ENCODE results near the gene WDFY4. TPM values are rescaled to one million over a fixed set of nuclear protein-coding genes. Genes with fewer than 3 reads are reported as not detected.

WDFY4 gene
- polyA plus RNA-seq, 3 donors = 1.1 to 2.4 (median 2.4) TPM

- DNase-seq = peak; percentile 36
Measured at GRCh38 chr10:48983648-48984351, 299.1 kb downstream of the WDFY4 start.

- DNase-seq = no peak
Measured at GRCh38 chr10:48985621-48986158, 301.0 kb downstream of the WDFY4 start.

- DNase-seq = no peak
Measured at GRCh38 chr10:48990226-48990625, 305.6 kb downstream of the WDFY4 start.

- DNase-seq = no peak
Measured at GRCh38 chr10:48993627-48994026, 309.0 kb downstream of the WDFY4 start.

GRCh38 chr10:48996329-48996728, 311.7 kb downstream of the WDFY4 start:
- DNase-seq = no peak

GRCh38 chr10:48999346-48999745, 314.7 kb downstream of the WDFY4 start:
- no peak for DNase-seq

- DNase-seq = no peak
Measured at GRCh38 chr10:49000437-49001398, 316.0 kb downstream of the WDFY4 start.

- DNase-seq = peak; percentile 21
Measured at GRCh38 chr10:49001402-49001801, 316.7 kb downstream of the WDFY4 start.

- peak; percentile 28 for DNase-seq
Measured at GRCh38 chr10:49001870-49002672, 317.4 kb downstream of the WDFY4 start.

GRCh38 chr10:49005270-49005669, 320.6 kb downstream of the WDFY4 start:
- no peak for DNase-seq

GRCh38 chr10:49007129-49007528, 322.5 kb downstream of the WDFY4 start:
- DNase-seq = no peak

GRCh38 chr10:49008091-49008490, 323.4 kb downstream of the WDFY4 start:
- no peak for DNase-seq

GRCh38 chr10:49008505-49009198, 324.0 kb downstream of the WDFY4 start:
- no peak for DNase-seq

- peak; percentile 69 for DNase-seq
Measured at GRCh38 chr10:49009199-49009979, 324.7 kb downstream of the WDFY4 start.

- DNase-seq = no peak
Measured at GRCh38 chr10:49010295-49010694, 325.6 kb downstream of the WDFY4 start.

- DNase-seq = no peak
Measured at GRCh38 chr10:49010865-49011264, 326.2 kb downstream of the WDFY4 start.

- no peak for DNase-seq
Measured at GRCh38 chr10:49011756-49012155, 327.1 kb downstream of the WDFY4 start.

GRCh38 chr10:49012603-49013002, 327.9 kb downstream of the WDFY4 start:
- no peak for DNase-seq

GRCh38 chr10:49015700-49016099, 331.0 kb downstream of the WDFY4 start:
- no peak for DNase-seq

GRCh38 chr10:49021685-49022084, 337.0 kb downstream of the WDFY4 start:
- DNase-seq = no peak

All from renal pelvis (tissue), 4 donors.